ENCODE measurements around the gene POLE.

DNA sequence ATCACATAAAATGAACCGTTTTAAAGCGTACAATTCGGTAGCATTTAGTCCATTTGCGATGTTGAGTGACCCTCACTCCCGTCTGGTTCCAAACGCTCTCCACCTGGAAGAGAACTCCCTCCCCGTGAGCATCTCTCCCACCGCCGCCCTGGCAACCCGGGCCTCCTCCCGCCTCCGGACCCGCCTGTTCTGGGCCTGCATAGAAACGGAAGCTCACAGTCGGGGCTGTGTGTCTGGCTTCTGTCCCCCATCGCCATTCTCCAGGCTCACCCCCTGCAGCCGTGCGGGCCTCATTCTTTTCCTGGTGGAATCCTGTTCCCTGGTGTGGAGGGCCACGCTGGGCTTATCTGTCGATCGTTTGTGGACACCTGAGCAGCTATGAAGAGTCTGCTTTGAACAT, 94.1 kb downstream of the POLE start:
- TF ChIP-seq, protein P1, sequence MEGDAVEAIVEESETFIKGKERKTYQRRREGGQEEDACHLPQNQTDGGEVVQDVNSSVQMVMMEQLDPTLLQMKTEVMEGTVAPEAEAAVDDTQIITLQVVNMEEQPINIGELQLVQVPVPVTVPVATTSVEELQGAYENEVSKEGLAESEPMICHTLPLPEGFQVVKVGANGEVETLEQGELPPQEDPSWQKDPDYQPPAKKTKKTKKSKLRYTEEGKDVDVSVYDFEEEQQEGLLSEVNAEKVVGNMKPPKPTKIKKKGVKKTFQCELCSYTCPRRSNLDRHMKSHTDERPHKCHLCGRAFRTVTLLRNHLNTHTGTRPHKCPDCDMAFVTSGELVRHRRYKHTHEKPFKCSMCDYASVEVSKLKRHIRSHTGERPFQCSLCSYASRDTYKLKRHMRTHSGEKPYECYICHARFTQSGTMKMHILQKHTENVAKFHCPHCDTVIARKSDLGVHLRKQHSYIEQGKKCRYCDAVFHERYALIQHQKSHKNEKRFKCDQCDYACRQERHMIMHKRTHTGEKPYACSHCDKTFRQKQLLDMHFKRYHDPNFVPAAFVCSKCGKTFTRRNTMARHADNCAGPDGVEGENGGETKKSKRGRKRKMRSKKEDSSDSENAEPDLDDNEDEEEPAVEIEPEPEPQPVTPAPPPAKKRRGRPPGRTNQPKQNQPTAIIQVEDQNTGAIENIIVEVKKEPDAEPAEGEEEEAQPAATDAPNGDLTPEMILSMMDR (IDR thresholded peaks at IDR 0.05; ENCODE audit: low read depth, low read length), result no peak
- TF ChIP-seq, protein P2, sequence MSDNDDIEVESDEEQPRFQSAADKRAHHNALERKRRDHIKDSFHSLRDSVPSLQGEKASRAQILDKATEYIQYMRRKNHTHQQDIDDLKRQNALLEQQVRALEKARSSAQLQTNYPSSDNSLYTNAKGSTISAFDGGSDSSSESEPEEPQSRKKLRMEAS (IDR thresholded peaks at IDR 0.05; ENCODE audit: low read depth, low read length), result no peak
- TF ChIP-seq POLR2A (IDR thresholded peaks at IDR 0.05; ENCODE audit: extremely low read depth, insufficient read length), result no peak
